Upper lobe of left lung (tissue), 4 donors: Measurements from ENCODE around the gene KCNF1.

Experiments
- CTCF ChIP-seq, 6 experiments: fragments of 450-650 bp in 4 of 6; fragments of 200-600 bp in 2 of 6; sonication (generic) in 2 of 6; IDR thresholded peaks; one replicate each; pipeline ENCODE4 v1.5.1; 2016 to 2019; ENCODE audit warnings: antibody characterized with exemption in 6 of 6
- EP300 ChIP-seq, 4 donors: sonication (generic); formaldehyde crosslinking; IDR thresholded peaks; one replicate each; pipeline ENCODE4 v1.5.1; 2017; ENCODE audit warnings: antibody characterized with exemption in 4 of 4, control low read depth in 2 of 4
- POLR2A ChIP-seq, 4 donors: fragments of 450-650 bp; IDR thresholded peaks; one replicate each; pipeline ENCODE4 v1.5.1; 2016 to 2017; ENCODE audit warnings: antibody characterized with exemption in 4 of 4, mild to moderate bottlenecking in 2 of 4
- POLR2AphosphoS5 ChIP-seq, 2 donors: sonication (generic); formaldehyde crosslinking; IDR thresholded peaks; one replicate each; pipeline ENCODE4 v1.5.1; 2017; ENCODE audit warnings: antibody characterized with exemption in 2 of 2

- TF ChIP-seq POLR2A (IDR thresholded peaks at IDR 0.05) = no peak
- no peak for TF ChIP-seq CTCF (IDR thresholded peaks at IDR 0.05)
- no peak for TF ChIP-seq POLR2AphosphoS5 (IDR thresholded peaks at IDR 0.05)
- TF ChIP-seq EP300 (IDR thresholded peaks at IDR 0.05) = no peak
Measured at GRCh38 chr2:10891848-10892247, 19.9 kb upstream of the KCNF1 start.
